ENCODE measurements around the gene DLG5. TPM values are rescaled to one million over a fixed set of nuclear protein-coding genes. Genes with fewer than 3 reads are reported as not detected.
A peak's percentile ranks its signal among the peaks of the same experiment; 100 is the strongest.

The DLG5 gene
- total and polyA plus RNA-seq, 9 of the 15 experiments (the other 6 are each of a cell fraction or from before 2014, with no cell fraction given), result 1.4 to 26.8 (median 11.2) TPM

- TF ChIP-seq CHAMP1 (IDR thresholded peaks at IDR 0.05) (no peak), FOXK1 (CRISPR knock-in tag; IDR thresholded peaks at IDR 0.05; ENCODE audit: borderline replicate concordance) (0 out of 2 replicates have a peak, but pooled peaks have one; percentile 38), ZNF175 (CRISPR knock-in tag; IDR thresholded peaks at IDR 0.05; ENCODE audit: low read depth) (peak; percentile 47; the same call in 1 of the 2 replicates), CBFB (CRISPR knock-in tag; IDR thresholded peaks at IDR 0.05) (no peak), HOXB6 (CRISPR knock-in tag; IDR thresholded peaks at IDR 0.05; ENCODE audit: borderline replicate concordance) (no peak), ELF1 (tag; IDR thresholded peaks at IDR 0.05) (peak; percentile 61; the same call in 1 of the 2 replicates), TGIF2 (CRISPR knock-in tag; IDR thresholded peaks at IDR 0.05) (no peak), ZBTB2 (IDR thresholded peaks at IDR 0.05) (peak; percentile 25; the same call in 1 of the 2 replicates), TEAD1 (CRISPR knock-in tag; IDR thresholded peaks at IDR 0.05) (peak in 1 of 2 experiments; percentile 61; a peak in 1 of 4 replicates), ZEB2 (IDR thresholded peaks at IDR 0.05) (peak; percentile 57; the same call in 1 of the 2 replicates), ATF7 (IDR thresholded peaks at IDR 0.05) (peak; percentile 60), ARID1B (IDR thresholded peaks at IDR 0.05) (peak; percentile 59), CBX1 (IDR thresholded peaks at IDR 0.05; ENCODE audit: low read depth) (no peak), ZKSCAN8 (CRISPR knock-in tag; IDR thresholded peaks at IDR 0.05) (no peak), RBFOX2 (IDR thresholded peaks at IDR 0.05; ENCODE audit: low read depth, low read length) (peak; percentile 35), ZNF184 (CRISPR knock-in tag; IDR thresholded peaks at IDR 0.05) (no peak), NRF1 (conservative IDR thresholded peaks at IDR 0.05 in 1 of 2, IDR thresholded peaks at IDR 0.05 in 1 of 2) (peak; percentile 66 to 71), PHF8 (IDR thresholded peaks at IDR 0.05; ENCODE audit: borderline replicate concordance, low read length) (peak; percentile 38; the same call in 1 of the 2 replicates), CREB1 (IDR thresholded peaks at IDR 0.05) (peak; percentile 72), CREB1 (CRISPR knock-in tag; IDR thresholded peaks at IDR 0.05) (0 out of 2 replicates have a peak, but pooled peaks have one; percentile 47), PBX2 (CRISPR knock-in tag; IDR thresholded peaks at IDR 0.05; ENCODE audit: low read depth) (no peak), PBX2 (tag; conservative IDR thresholded peaks at IDR 0.05; ENCODE audit: low read depth) (peak; percentile 73; the same call in 1 of the 2 replicates)
Measured at GRCh38 chr10:77836299-77836820, 90.2 kb downstream of the DLG5 start (continued).
